Activated CD4-positive, alpha-beta memory T cell treated with anti-CD3 and anti-CD28 coated beads for 36 hours (primary cell): ENCODE measurements around the gene MAIP1. TPM values are rescaled to one million over a fixed set of nuclear protein-coding genes. Genes with fewer than 3 reads are reported as not detected.
A peak's percentile ranks its signal among the peaks of the same experiment; 100 is the strongest.

Experiments used
- CTCF ChIA-PET: fragments of 350-600 bp; sonication (Branson Sonifier 250); formaldehyde crosslinking; loops from one replicate; lab custom pipeline; 2021; ENCODE audit warnings: antibody characterized with exemption, inconsistent platforms; lab: Charles Lee
- POLR2A ChIA-PET: fragments of 350-600 bp; sonication (Branson Sonifier 250); formaldehyde crosslinking; loops from one replicate; lab custom pipeline; 2021; ENCODE audit warnings: antibody characterized with exemption; lab: Charles Lee
- DNase-seq: peaks from one replicate; pipeline ENCODE4 v3.0.0-alpha.2; 2020
- H3K27ac Mint-ChIP-seq: one replicate; pipeline ENCODE4 v1.8.0; 2021; ENCODE audit warnings: mixed read lengths
- H3K27me3 Mint-ChIP-seq: one replicate; pipeline ENCODE4 v1.8.0; 2021; ENCODE audit warnings: mixed read lengths
- H3K36me3 Mint-ChIP-seq: one replicate; pipeline ENCODE4 v1.8.0; 2021; ENCODE audit warnings: mixed read lengths
- H3K4me1 Mint-ChIP-seq: one replicate; pipeline ENCODE4 v1.8.0; 2021; ENCODE audit warnings: low read depth, mixed read lengths
- H3K4me3 Mint-ChIP-seq: one replicate; pipeline ENCODE4 v1.8.0; 2021; ENCODE audit warnings: mild to moderate bottlenecking, mixed read lengths
- H3K9me3 Mint-ChIP-seq: one replicate; pipeline ENCODE4 v1.8.0; 2021; ENCODE audit warnings: mixed read lengths
- intact Hi-C: fragments of 100-400 bp; cut with micrococcal nuclease; formaldehyde crosslinking; loops from one replicate; pipeline ENCODE4 v1.15.1; 2023
- total RNA-seq, 2 experiments: library from RNA; stranded (reverse); gene quantifications; one replicate each; pipeline ENCODE4 v1.2.3, GENCODE V29; 2021

Gene MAIP1
- total RNA-seq, 2 experiments from 2014 or later, result 26.0 to 29.3 TPM

GRCh38 chr2:199955007-199955338 is 409 bp upstream of the MAIP1 start:
- ChIA-PET POLR2A (no interaction called here), CTCF (interaction anchor here (1.3 kb wide), 1 partner anchor 19 kb away, joined by 4 read pairs; no protein-coding TSS in a partner anchor)
- Mint-ChIP-seq H3K36me3 (peaks cover 17% of the 10 kb centered on the region), H3K27ac (peak overlapping the region; percentile 92), H3K27me3 (no peaks in the 10 kb centered on the region), H3K4me1 (peaks cover 55% of the 10 kb centered on the region), H3K4me3 (peak overlapping the region; percentile 99), H3K9me3 (no peaks in the 10 kb centered on the region)
- DNase-seq, result no peak
- intact Hi-C loops, result loop anchor here (1.0 kb wide), 2 partner anchors 23 to 44 kb away; partner anchors contain the start of gene C2orf69

- peaks cover 51% of the 10 kb centered on the region for H3K4me1 Mint-ChIP-seq
- H3K27ac Mint-ChIP-seq, result peak overlapping the region; percentile 92
- ChIA-PET POLR2A (no interaction called here), CTCF (interaction anchor here (1.3 kb wide), 1 partner anchor 18 kb away, joined by 4 read pairs; no protein-coding TSS in a partner anchor)
- H3K9me3 Mint-ChIP-seq, result no peaks in the 10 kb centered on the region
- H3K4me3 Mint-ChIP-seq, result peak overlapping the region; percentile 99
- peaks cover 12% of the 10 kb centered on the region for H3K36me3 Mint-ChIP-seq
- DNase-seq, result no peak
- no peaks in the 10 kb centered on the region for H3K27me3 Mint-ChIP-seq
- intact Hi-C loops, result no loop called here
These were observed 639 bp downstream of the MAIP1 start for GRCh38 chr2:199956062-199956380.

GRCh38 chr2:199958014-199958413 is 2.6 kb downstream of the MAIP1 start:
- Mint-ChIP-seq H3K4me1 (peaks cover 50% of the 10 kb centered on the region), H3K4me3 (no peak overlapping the region), H3K36me3 (peaks cover 26% of the 10 kb centered on the region), H3K27ac (no peak overlapping the region), H3K9me3 (no peaks in the 10 kb centered on the region), H3K27me3 (no peaks in the 10 kb centered on the region)
- CTCF ChIA-PET, result no interaction called here
- POLR2A ChIA-PET, result no interaction called here
- intact Hi-C loops, result no loop called here
- no peak for DNase-seq

GRCh38 chr2:199962203-199962602 is 6.8 kb downstream of the MAIP1 start:
- H3K4me3 Mint-ChIP-seq, result no peak overlapping the region
- intact Hi-C loops, result no loop called here
- DNase-seq, result no peak
- H3K9me3 Mint-ChIP-seq, result no peaks in the 10 kb centered on the region
- H3K27me3 Mint-ChIP-seq, result no peaks in the 10 kb centered on the region
- CTCF ChIA-PET, result no interaction called here
- peaks cover 29% of the 10 kb centered on the region for H3K4me1 Mint-ChIP-seq
- POLR2A ChIA-PET, result no interaction called here
- peak overlapping the region; percentile 2 for H3K27ac Mint-ChIP-seq
- H3K36me3 Mint-ChIP-seq, result peaks cover 37% of the 10 kb centered on the region

- Mint-ChIP-seq H3K27me3 (no peaks in the 10 kb centered on the region), H3K9me3 (no peaks in the 10 kb centered on the region), H3K4me3 (no peak overlapping the region), H3K4me1 (peaks cover 11% of the 10 kb centered on the region), H3K27ac (no peak overlapping the region), H3K36me3 (peaks cover 31% of the 10 kb centered on the region)
- no peak for DNase-seq
- ChIA-PET POLR2A (no interaction called here), CTCF (no interaction called here)
- intact Hi-C loops, result no loop called here
These were observed 11.0 kb downstream of the MAIP1 start for GRCh38 chr2:199966405-199966804.

- H3K4me1 Mint-ChIP-seq, result peaks cover 6% of the 10 kb centered on the region
- H3K4me3 Mint-ChIP-seq, result no peak overlapping the region
- intact Hi-C loops, result no loop called here
- DNase-seq, result no peak
- no peak overlapping the region for H3K27ac Mint-ChIP-seq
- no peaks in the 10 kb centered on the region for H3K27me3 Mint-ChIP-seq
- H3K9me3 Mint-ChIP-seq, result no peaks in the 10 kb centered on the region
- POLR2A ChIA-PET, result no interaction called here
- CTCF ChIA-PET, result no interaction called here
- peaks cover 27% of the 10 kb centered on the region for H3K36me3 Mint-ChIP-seq
These were observed 11.6 kb downstream of the MAIP1 start for GRCh38 chr2:199966976-199967375.

GRCh38 chr2:199968126-199968525 is 12.7 kb downstream of the MAIP1 start:
- H3K9me3 Mint-ChIP-seq, result no peaks in the 10 kb centered on the region
- no peak overlapping the region for H3K4me3 Mint-ChIP-seq
- no peaks in the 10 kb centered on the region for H3K27me3 Mint-ChIP-seq
- peaks cover 22% of the 10 kb centered on the region for H3K36me3 Mint-ChIP-seq
- DNase-seq, result no peak
- ChIA-PET CTCF (no interaction called here), POLR2A (no interaction called here)
- H3K4me1 Mint-ChIP-seq, result no peaks in the 10 kb centered on the region
- H3K27ac Mint-ChIP-seq, result no peak overlapping the region
- intact Hi-C loops, result no loop called here

GRCh38 chr2:199972088-199972626 is 16.8 kb downstream of the MAIP1 start:
- Mint-ChIP-seq H3K4me3 (no peak overlapping the region), H3K36me3 (peaks cover 10% of the 10 kb centered on the region), H3K27me3 (no peaks in the 10 kb centered on the region), H3K27ac (no peak overlapping the region), H3K4me1 (peaks cover under 1% of the 10 kb centered on the region), H3K9me3 (no peaks in the 10 kb centered on the region)
- no peak for DNase-seq
- CTCF ChIA-PET, result no interaction called here
- intact Hi-C loops, result no loop called here
- POLR2A ChIA-PET, result interaction anchor here (1.2 kb wide), 1 partner anchor 9 kb away, joined by 3 read pairs; no protein-coding TSS in a partner anchor

DNA sequence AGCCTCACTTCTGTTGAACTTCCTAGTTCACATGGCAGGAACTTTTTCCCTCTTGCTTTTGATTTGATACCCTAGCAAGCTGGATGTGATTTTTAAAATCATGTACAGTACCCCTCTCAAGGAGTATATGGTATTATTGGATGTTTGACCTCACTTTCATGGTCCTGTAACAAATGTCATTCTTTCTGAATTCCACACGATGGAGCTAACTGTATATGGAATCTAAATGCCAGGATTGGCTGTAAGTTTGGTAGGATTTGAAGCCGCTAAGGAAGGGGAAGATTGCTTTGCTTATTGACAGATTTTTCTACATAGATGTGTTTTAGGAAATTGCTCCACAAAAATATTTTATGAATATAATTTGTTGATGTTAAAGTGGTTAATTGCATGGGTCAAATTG is 18.3 kb downstream of the MAIP1 start:
- H3K36me3 Mint-ChIP-seq, result peaks cover 9% of the 10 kb centered on the region
- intact Hi-C loops, result no loop called here
- ChIA-PET POLR2A (no interaction called here), CTCF (interaction anchor here (0.7 to 1.6 kb wide), 5 partner anchors 10 to 510 kb away, joined by 3 to 11 read pairs (median 4); partner anchors contain the start of genes MAIP1 and TYW5)
- peaks cover 15% of the 10 kb centered on the region for H3K4me1 Mint-ChIP-seq
- no peak overlapping the region for H3K27ac Mint-ChIP-seq
- H3K4me3 Mint-ChIP-seq, result no peak overlapping the region
- H3K27me3 Mint-ChIP-seq, result no peaks in the 10 kb centered on the region
- no peaks in the 10 kb centered on the region for H3K9me3 Mint-ChIP-seq
- no peak for DNase-seq

DNA sequence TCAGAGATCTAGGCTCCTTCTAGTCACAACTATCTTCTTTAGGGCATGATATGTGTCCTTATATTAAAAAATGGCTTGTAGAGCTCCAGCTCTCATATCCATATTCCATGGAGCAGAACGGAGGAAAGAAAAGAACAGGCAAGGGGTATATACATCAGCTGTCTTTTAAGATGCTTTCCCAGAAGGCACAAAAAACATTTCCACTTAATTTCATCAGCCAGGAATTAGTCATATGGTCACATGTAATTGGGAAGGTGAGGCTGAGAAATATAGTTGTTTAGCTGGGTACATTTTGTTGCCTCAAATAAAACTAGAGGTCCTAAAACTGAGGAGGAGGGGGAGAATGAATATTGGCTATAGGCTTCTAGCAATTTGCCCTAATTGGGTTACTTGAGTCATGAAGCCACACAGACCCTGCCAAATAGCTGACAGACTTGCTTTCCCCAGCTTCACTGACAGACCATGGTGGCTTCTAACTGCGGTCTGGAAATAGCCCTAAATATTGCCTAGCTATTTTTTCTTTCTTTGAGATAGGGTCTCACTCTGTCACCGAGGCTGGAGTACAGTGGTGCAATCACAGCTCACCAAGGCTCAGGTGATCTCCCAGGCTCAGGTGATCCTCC is 20.0 kb downstream of the MAIP1 start:
- Mint-ChIP-seq H3K27me3 (no peaks in the 10 kb centered on the region), H3K4me3 (no peak overlapping the region), H3K4me1 (peaks cover 23% of the 10 kb centered on the region), H3K27ac (no peak overlapping the region), H3K36me3 (peaks cover 7% of the 10 kb centered on the region), H3K9me3 (no peaks in the 10 kb centered on the region)
- POLR2A ChIA-PET, result no interaction called here
- intact Hi-C loops, result no loop called here
- CTCF ChIA-PET, result interaction anchor here (0.8 to 1.6 kb wide), 3 partner anchors 10 to 508 kb away, joined by 3 to 7 read pairs (median 6); no protein-coding TSS in a partner anchor
- no peak for DNase-seq

DNA sequence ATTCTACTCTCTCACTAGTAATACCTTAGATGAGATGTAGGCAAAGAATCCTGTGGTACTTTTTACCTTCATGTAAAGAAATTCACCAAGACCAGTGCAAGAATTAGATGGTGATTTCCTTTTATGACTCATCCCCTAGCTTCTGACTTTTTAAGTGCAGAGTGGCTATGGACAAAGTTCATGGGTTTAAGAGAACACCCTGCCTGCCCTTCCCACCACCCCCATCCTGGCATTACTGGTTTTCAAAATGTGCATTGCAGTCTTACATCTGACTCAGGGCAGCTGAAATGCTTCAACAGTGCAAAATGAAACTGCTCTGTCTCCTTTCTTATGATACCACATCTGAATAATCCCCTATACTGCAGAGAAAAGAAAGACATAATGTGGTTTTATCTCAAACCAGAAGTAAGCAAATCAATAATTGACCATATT is 22.6 kb downstream of the MAIP1 start:
- intact Hi-C loops, result loop anchor here (1.0 kb wide), 6 partner anchors 23 to 725 kb away; partner anchors contain the start of genes MAIP1 and TYW5
- POLR2A ChIA-PET, result interaction anchor here (0.5 kb wide), 1 partner anchor 825 kb away, joined by 4 read pairs; no protein-coding TSS in a partner anchor
- H3K27ac Mint-ChIP-seq, result peak overlapping the region; percentile 46
- peaks cover 23% of the 10 kb centered on the region for H3K4me1 Mint-ChIP-seq
- CTCF ChIA-PET, result interaction anchor here (2.8 to 3.0 kb wide), 2 partner anchors 490 to 493 kb away, joined by 14 to 24 read pairs; no protein-coding TSS in a partner anchor
- no peaks in the 10 kb centered on the region for H3K9me3 Mint-ChIP-seq
- H3K27me3 Mint-ChIP-seq, result no peaks in the 10 kb centered on the region
- DNase-seq, result peak; percentile 80
- peaks cover 6% of the 10 kb centered on the region for H3K36me3 Mint-ChIP-seq
- no peak overlapping the region for H3K4me3 Mint-ChIP-seq

GRCh38 chr2:199979398-199979797 is 24.0 kb downstream of the MAIP1 start:
- no peaks in the 10 kb centered on the region for H3K27me3 Mint-ChIP-seq
- H3K4me3 Mint-ChIP-seq, result no peak overlapping the region
- no peak for DNase-seq
- ChIA-PET POLR2A (no interaction called here), CTCF (interaction anchor here (0.6 to 3.0 kb wide), 15 partner anchors 8 to 733 kb away, joined by 3 to 32 read pairs (median 6); no protein-coding TSS in a partner anchor)
- no peaks in the 10 kb centered on the region for H3K9me3 Mint-ChIP-seq
- peaks cover 5% of the 10 kb centered on the region for H3K36me3 Mint-ChIP-seq
- intact Hi-C loops, result no loop called here
- no peak overlapping the region for H3K27ac Mint-ChIP-seq
- H3K4me1 Mint-ChIP-seq, result peaks cover 23% of the 10 kb centered on the region
